ENCODE data around the gene HYAL1. TPM values are rescaled to one million over a fixed set of nuclear protein-coding genes. Genes with fewer than 3 reads are reported as not detected.

HYAL1 gene
- total RNA-seq, 1 experiment from 2014 or later = not detected

GRCh38 chr3:50340147-50340447, 36.7 kb upstream of the HYAL1 start:
- Histone ChIP-seq H3K27ac (no peak overlapping the region), H3K36me3 (no peaks in the 10 kb centered on the region), H3K4me1 (peaks cover 4% of the 10 kb centered on the region; the same call in 1 of the 2 replicates), H3K9me3 (replicated peaks) (no peaks in the 10 kb centered on the region), H3K27me3 (no peaks in the 10 kb centered on the region), H3K4me3 (no peak overlapping the region)
- no peak for DNase-seq

- Histone ChIP-seq H3K4me1 (peaks cover 4% of the 10 kb centered on the region; the same call in 1 of the 2 replicates), H3K4me3 (no peak overlapping the region), H3K27ac (no peak overlapping the region), H3K27me3 (no peaks in the 10 kb centered on the region), H3K36me3 (no peaks in the 10 kb centered on the region), H3K9me3 (replicated peaks) (no peaks in the 10 kb centered on the region)
- no peak for DNase-seq
These were observed 36.2 kb upstream of the HYAL1 start for GRCh38 chr3:50339485-50340146.

- Histone ChIP-seq H3K27me3 (no peaks in the 10 kb centered on the region), H3K36me3 (no peaks in the 10 kb centered on the region), H3K27ac (no peak overlapping the region), H3K4me3 (no peak overlapping the region), H3K4me1 (peaks cover 4% of the 10 kb centered on the region; the same call in 1 of the 2 replicates), H3K9me3 (replicated peaks) (no peaks in the 10 kb centered on the region)
- no peak for DNase-seq
These were observed 35.6 kb upstream of the HYAL1 start for GRCh38 chr3:50338965-50339364.

- H3K4me1 ChIP-seq = peaks cover 4% of the 10 kb centered on the region; the same call in 1 of the 2 replicates
- DNase-seq = peak; percentile 98 to 99
- no peaks in the 10 kb centered on the region for H3K27me3 ChIP-seq
- no peaks in the 10 kb centered on the region for H3K9me3 ChIP-seq (replicated peaks)
- peak overlapping the region; percentile 79 for H3K4me3 ChIP-seq
- 0 out of 2 replicates have a peak, but pooled peaks cover under 1% of the 10 kb centered on the region for H3K36me3 ChIP-seq
- peak overlapping the region; percentile 67 for H3K27ac ChIP-seq
These were observed 33.9 kb upstream of the HYAL1 start for GRCh38 chr3:50337175-50337861.

- Histone ChIP-seq H3K4me1 (peaks cover 4% of the 10 kb centered on the region; the same call in 1 of the 2 replicates), H3K9me3 (replicated peaks) (no peaks in the 10 kb centered on the region), H3K27me3 (no peaks in the 10 kb centered on the region), H3K36me3 (peaks cover 6% of the 10 kb centered on the region; the same call in 1 of the 2 replicates), H3K27ac (peak overlapping the region; percentile 67), H3K4me3 (peak overlapping the region; percentile 79)
- DNase-seq = peak in 1 of 2 experiments; percentile 38
These were observed 33.2 kb upstream of the HYAL1 start for GRCh38 chr3:50336452-50337174.

- H3K27ac ChIP-seq = no peak overlapping the region
- DNase-seq = no peak
- peaks cover 4% of the 10 kb centered on the region; the same call in 1 of the 2 replicates for H3K4me1 ChIP-seq
- H3K27me3 ChIP-seq = no peaks in the 10 kb centered on the region
- H3K4me3 ChIP-seq = no peak overlapping the region
- H3K9me3 ChIP-seq (replicated peaks) = no peaks in the 10 kb centered on the region
- H3K36me3 ChIP-seq = peaks cover 23% of the 10 kb centered on the region; the same call in 1 of the 2 replicates
These were observed 31.1 kb upstream of the HYAL1 start for GRCh38 chr3:50334339-50335075.

- no peak for DNase-seq
- no peaks in the 10 kb centered on the region for H3K9me3 ChIP-seq (replicated peaks)
- H3K27ac ChIP-seq = no peak overlapping the region
- H3K27me3 ChIP-seq = no peaks in the 10 kb centered on the region
- H3K4me3 ChIP-seq = no peak overlapping the region
- peaks cover 23% of the 10 kb centered on the region; the same call in 1 of the 2 replicates for H3K36me3 ChIP-seq
- H3K4me1 ChIP-seq = peaks cover 4% of the 10 kb centered on the region; the same call in 1 of the 2 replicates
These were observed 30.5 kb upstream of the HYAL1 start for GRCh38 chr3:50333744-50334328.

- DNase-seq = no peak
- Histone ChIP-seq H3K27me3 (no peaks in the 10 kb centered on the region), H3K4me1 (peaks cover 4% of the 10 kb centered on the region; the same call in 1 of the 2 replicates), H3K4me3 (no peak overlapping the region), H3K36me3 (peaks cover 23% of the 10 kb centered on the region; the same call in 1 of the 2 replicates), H3K9me3 (replicated peaks) (no peaks in the 10 kb centered on the region), H3K27ac (no peak overlapping the region)
These were observed 28.1 kb upstream of the HYAL1 start for GRCh38 chr3:50331364-50331907.

GRCh38 chr3:50330330-50330729, 27.0 kb upstream of the HYAL1 start:
- Histone ChIP-seq H3K36me3 (peaks cover 23% of the 10 kb centered on the region; the same call in 1 of the 2 replicates), H3K27ac (no peak overlapping the region)

GRCh38 chr3:50327943-50328691, 24.7 kb upstream of the HYAL1 start, which contains the start of gene TUSC2:
Gene TUSC2 (minus strand): TSS chr3:50328223. CDS start chr3:50328099, 124 bp downstream.
- DNase-seq = peak; percentile 95 to 97
- H3K27ac ChIP-seq = peak within 1 kb of the TSS; percentile 11; the same call in 1 of the 2 replicates
- H3K4me1 ChIP-seq = peaks cover 4% of the 10 kb centered on the region; the same call in 1 of the 2 replicates
- peak within 1 kb of the TSS; percentile 90 for H3K4me3 ChIP-seq
- peaks cover 23% of the 10 kb centered on the region; the same call in 1 of the 2 replicates for H3K36me3 ChIP-seq
- no peaks in the 10 kb centered on the region for H3K27me3 ChIP-seq
- no peaks in the 10 kb centered on the region for H3K9me3 ChIP-seq (replicated peaks)

More at GRCh38 chr3:50330330-50330729, 27.0 kb upstream of the HYAL1 start:
- H3K4me3 ChIP-seq = no peak overlapping the region
- DNase-seq = no peak
- H3K4me1 ChIP-seq = no peaks in the 10 kb centered on the region
- H3K27me3 ChIP-seq = no peaks in the 10 kb centered on the region
- H3K9me3 ChIP-seq (replicated peaks) = no peaks in the 10 kb centered on the region

- H3K9me3 ChIP-seq (replicated peaks) = no peaks in the 10 kb centered on the region
- H3K27me3 ChIP-seq = no peaks in the 10 kb centered on the region
- no peak overlapping the region for H3K27ac ChIP-seq
- peak overlapping the region; percentile 90 for H3K4me3 ChIP-seq
- H3K4me1 ChIP-seq = peaks cover 4% of the 10 kb centered on the region; the same call in 1 of the 2 replicates
- peaks cover 20% of the 10 kb centered on the region; the same call in 1 of the 2 replicates for H3K36me3 ChIP-seq
- DNase-seq = no peak
These were observed 23.8 kb upstream of the HYAL1 start for GRCh38 chr3:50327129-50327528.

- no peak for DNase-seq
- Histone ChIP-seq H3K27me3 (no peaks in the 10 kb centered on the region), H3K4me3 (no peak overlapping the region), H3K27ac (no peak overlapping the region), H3K36me3 (peaks cover 12% of the 10 kb centered on the region; the same call in 1 of the 2 replicates), H3K9me3 (replicated peaks) (no peaks in the 10 kb centered on the region), H3K4me1 (peaks cover 4% of the 10 kb centered on the region; the same call in 1 of the 2 replicates)
These were observed 22.8 kb upstream of the HYAL1 start for GRCh38 chr3:50326182-50326541.

Data from SJCRH30 (cell line).